ENCODE measurements around the gene BSCL2.
"Not testable (repeated sequence)": the region's sequence is repeated elsewhere in the genome, so short reads cannot be mapped to it uniquely, and the experiment has no call there.

The BSCL2 gene

GRCh38 chr11:62705413-62705812 is 1.8 kb downstream of the BSCL2 start:
- Histone ChIP-seq H3K4me2 (ENCODE audit: low read depth, low read length) (peak overlapping the region; percentile 93), H3K4me3 (ENCODE audit: low read length) (peak overlapping the region; percentile 83), H3K4me1 (ENCODE audit: low read length) (peaks cover 31% of the 10 kb centered on the region), H2AFZ (ENCODE audit: low read length) (peak overlapping the region; percentile 74), H3F3A (ENCODE audit: insufficient read depth, low read length) (peaks cover 31% of the 10 kb centered on the region), H3K9me3 (replicated peaks; ENCODE audit: insufficient read depth, low read length) (no peaks in the 10 kb centered on the region), H3K9ac (ENCODE audit: low read length) (peak overlapping the region; percentile 71), H3K79me2 (ENCODE audit: low read length) (peaks cover 19% of the 10 kb centered on the region), H3K36me3 (replicated peaks; ENCODE audit: insufficient read depth, low read length) (no peaks in the 10 kb centered on the region), H4K20me1 (ENCODE audit: insufficient read depth, low read length) (no peaks in the 10 kb centered on the region), H3K27me3 (replicated peaks; ENCODE audit: insufficient read depth, low read length) (no peaks in the 10 kb centered on the region), H3K9me2 (replicated peaks; ENCODE audit: insufficient read depth, low read length) (no peaks in the 10 kb centered on the region), H3K27ac (ENCODE audit: low read length) (peak overlapping the region; percentile 73)
- no peak for DNase-seq
- TF ChIP-seq, protein P1, sequence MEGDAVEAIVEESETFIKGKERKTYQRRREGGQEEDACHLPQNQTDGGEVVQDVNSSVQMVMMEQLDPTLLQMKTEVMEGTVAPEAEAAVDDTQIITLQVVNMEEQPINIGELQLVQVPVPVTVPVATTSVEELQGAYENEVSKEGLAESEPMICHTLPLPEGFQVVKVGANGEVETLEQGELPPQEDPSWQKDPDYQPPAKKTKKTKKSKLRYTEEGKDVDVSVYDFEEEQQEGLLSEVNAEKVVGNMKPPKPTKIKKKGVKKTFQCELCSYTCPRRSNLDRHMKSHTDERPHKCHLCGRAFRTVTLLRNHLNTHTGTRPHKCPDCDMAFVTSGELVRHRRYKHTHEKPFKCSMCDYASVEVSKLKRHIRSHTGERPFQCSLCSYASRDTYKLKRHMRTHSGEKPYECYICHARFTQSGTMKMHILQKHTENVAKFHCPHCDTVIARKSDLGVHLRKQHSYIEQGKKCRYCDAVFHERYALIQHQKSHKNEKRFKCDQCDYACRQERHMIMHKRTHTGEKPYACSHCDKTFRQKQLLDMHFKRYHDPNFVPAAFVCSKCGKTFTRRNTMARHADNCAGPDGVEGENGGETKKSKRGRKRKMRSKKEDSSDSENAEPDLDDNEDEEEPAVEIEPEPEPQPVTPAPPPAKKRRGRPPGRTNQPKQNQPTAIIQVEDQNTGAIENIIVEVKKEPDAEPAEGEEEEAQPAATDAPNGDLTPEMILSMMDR (IDR thresholded peaks at IDR 0.05; ENCODE audit: low read length) = no peak
- TF ChIP-seq EZH2 (optimal IDR thresholded peaks at IDR 0.05; ENCODE audit: low read depth, low read length) (no peak), EZH2phosphoT487 (IDR thresholded peaks at IDR 0.05; ENCODE audit: low read length) (no peak)

GRCh38 chr11:62703921-62704320 is 3.3 kb downstream of the BSCL2 start:
- H3K9ac ChIP-seq (ENCODE audit: low read length); H4K20me1 ChIP-seq (ENCODE audit: insufficient read depth, low read length); H3K36me3 ChIP-seq (replicated peaks; ENCODE audit: insufficient read depth, low read length); H3K4me2 ChIP-seq (ENCODE audit: low read depth, low read length); H3K9me2 ChIP-seq (replicated peaks; ENCODE audit: insufficient read depth, low read length); H3K9me3 ChIP-seq (replicated peaks; ENCODE audit: insufficient read depth, low read length); H3K4me3 ChIP-seq (ENCODE audit: low read length); DNase-seq; H3K27me3 ChIP-seq (replicated peaks; ENCODE audit: insufficient read depth, low read length); H2AFZ ChIP-seq (ENCODE audit: low read length); H3K27ac ChIP-seq (ENCODE audit: low read length): not testable (repeated sequence)
- H3K4me1 ChIP-seq (ENCODE audit: low read length) = peaks cover 24% of the 10 kb centered on the region
- peaks cover 19% of the 10 kb centered on the region for H3K79me2 ChIP-seq (ENCODE audit: low read length)
- peaks cover 18% of the 10 kb centered on the region for H3F3A ChIP-seq (ENCODE audit: insufficient read depth, low read length)

DNA sequence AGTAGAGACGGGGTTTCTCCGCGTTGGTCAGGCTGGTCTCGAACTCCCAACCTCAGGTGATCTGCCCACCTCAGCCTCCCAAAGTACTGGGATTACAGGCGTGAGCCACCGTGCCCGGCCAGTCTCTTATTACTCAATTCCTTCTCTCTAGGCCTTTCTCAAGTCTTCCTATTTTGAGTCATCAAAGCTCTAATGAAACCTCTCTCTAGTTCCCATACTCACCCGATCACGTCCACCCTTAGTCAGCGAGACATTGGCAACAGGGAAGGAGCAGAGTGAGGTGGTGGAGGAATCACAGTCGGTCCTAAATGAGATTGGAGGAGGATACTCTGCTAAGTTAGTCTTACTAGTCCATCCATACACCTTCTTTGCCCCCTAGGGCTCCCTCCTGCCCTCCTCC is 5.0 kb downstream of the BSCL2 start:
- Histone ChIP-seq H3K36me3 (replicated peaks; ENCODE audit: insufficient read depth, low read length) (no peaks in the 10 kb centered on the region), H3K4me3 (ENCODE audit: low read length) (no peak overlapping the region), H3K79me2 (ENCODE audit: low read length) (peaks cover 12% of the 10 kb centered on the region), H3K27me3 (replicated peaks; ENCODE audit: insufficient read depth, low read length) (no peaks in the 10 kb centered on the region), H3K9ac (ENCODE audit: low read length) (no peak overlapping the region), H4K20me1 (ENCODE audit: insufficient read depth, low read length) (no peaks in the 10 kb centered on the region), H3K9me2 (replicated peaks; ENCODE audit: insufficient read depth, low read length) (no peaks in the 10 kb centered on the region), H3F3A (ENCODE audit: insufficient read depth, low read length) (peaks cover 17% of the 10 kb centered on the region), H3K4me1 (ENCODE audit: low read length) (peaks cover 13% of the 10 kb centered on the region), H3K4me2 (ENCODE audit: low read depth, low read length) (no peak overlapping the region), H3K27ac (ENCODE audit: low read length) (no peak overlapping the region), H2AFZ (ENCODE audit: low read length) (no peak overlapping the region), H3K9me3 (replicated peaks; ENCODE audit: insufficient read depth, low read length) (no peaks in the 10 kb centered on the region)
- no peak for DNase-seq
- no peak for TF ChIP-seq EZH2 (optimal IDR thresholded peaks at IDR 0.05; ENCODE audit: low read depth, low read length)
- TF ChIP-seq, protein P1 (IDR thresholded peaks at IDR 0.05; ENCODE audit: low read length) = no peak
- no peak for TF ChIP-seq EZH2phosphoT487 (IDR thresholded peaks at IDR 0.05; ENCODE audit: low read length)

DNA sequence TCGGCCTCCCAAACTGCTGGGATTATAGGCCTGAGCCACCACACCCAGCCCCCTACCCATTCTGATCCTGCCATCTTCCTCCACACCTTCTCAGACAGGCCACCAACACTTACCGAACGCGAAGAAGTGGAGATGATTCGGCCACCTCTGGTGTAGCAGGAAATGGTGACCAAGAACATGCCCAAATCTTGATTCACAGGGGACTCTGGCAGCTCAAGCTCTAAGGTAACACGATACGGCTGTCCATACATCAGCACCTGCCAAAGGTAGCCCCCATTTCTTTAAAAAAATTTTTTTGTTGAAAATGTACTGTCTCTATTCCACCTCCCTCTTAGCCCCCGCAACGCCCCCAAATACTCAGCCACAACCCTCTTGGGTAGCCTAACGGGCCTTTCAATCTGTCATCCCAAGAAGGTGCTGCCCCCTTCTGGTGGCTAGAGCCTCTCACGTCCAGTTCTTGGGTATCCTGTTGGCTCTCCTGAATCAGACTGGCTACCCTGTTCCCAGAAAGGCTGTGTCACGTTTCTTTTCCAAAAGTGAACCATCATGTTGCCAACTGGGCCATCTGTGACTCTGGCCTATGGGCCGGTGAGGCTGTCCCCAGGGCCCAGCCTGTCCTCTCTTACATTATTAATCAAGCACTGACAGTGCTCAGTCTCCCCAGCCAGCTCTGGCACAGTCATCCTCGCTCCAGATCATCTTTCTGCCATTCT is 12.6 kb downstream of the BSCL2 start:
- H3K79me2 ChIP-seq (ENCODE audit: low read length) = no peaks in the 10 kb centered on the region
- no peak overlapping the region for H3K27ac ChIP-seq (ENCODE audit: low read length)
- no peaks in the 10 kb centered on the region for H4K20me1 ChIP-seq (ENCODE audit: insufficient read depth, low read length)
- no peaks in the 10 kb centered on the region for H3K9me3 ChIP-seq (replicated peaks; ENCODE audit: insufficient read depth, low read length)
- no peaks in the 10 kb centered on the region for H3F3A ChIP-seq (ENCODE audit: insufficient read depth, low read length)
- no peaks in the 10 kb centered on the region for H3K27me3 ChIP-seq (replicated peaks; ENCODE audit: insufficient read depth, low read length)
- no peaks in the 10 kb centered on the region for H3K9me2 ChIP-seq (replicated peaks; ENCODE audit: insufficient read depth, low read length)
- H3K4me1 ChIP-seq (ENCODE audit: low read length) = no peaks in the 10 kb centered on the region
- no peak overlapping the region for H3K4me3 ChIP-seq (ENCODE audit: low read length)
- TF ChIP-seq, protein P1 (IDR thresholded peaks at IDR 0.05; ENCODE audit: low read length) = peak; percentile 83
- TF ChIP-seq EZH2 (optimal IDR thresholded peaks at IDR 0.05; ENCODE audit: low read depth, low read length) (no peak), EZH2phosphoT487 (IDR thresholded peaks at IDR 0.05; ENCODE audit: low read length) (no peak)
- H3K4me2 ChIP-seq (ENCODE audit: low read depth, low read length) = no peak overlapping the region
- no peak overlapping the region for H2AFZ ChIP-seq (ENCODE audit: low read length)
- peak; percentile 70 for DNase-seq
- no peak overlapping the region for H3K9ac ChIP-seq (ENCODE audit: low read length)
- no peaks in the 10 kb centered on the region for H3K36me3 ChIP-seq (replicated peaks; ENCODE audit: insufficient read depth, low read length)

- not testable (repeated sequence) for H3K4me1 ChIP-seq (ENCODE audit: low read length); H3K36me3 ChIP-seq (replicated peaks; ENCODE audit: insufficient read depth, low read length)
Observed at GRCh38 chr11:62693624-62694023, 13.6 kb downstream of the BSCL2 start.

More at GRCh38 chr11:62693624-62694023, 13.6 kb downstream of the BSCL2 start:
- not testable (repeated sequence) for H3K27me3 ChIP-seq (replicated peaks; ENCODE audit: insufficient read depth, low read length); H4K20me1 ChIP-seq (ENCODE audit: insufficient read depth, low read length); H3K4me2 ChIP-seq (ENCODE audit: low read depth, low read length); H3K27ac ChIP-seq (ENCODE audit: low read length); H3K9me2 ChIP-seq (replicated peaks; ENCODE audit: insufficient read depth, low read length); H3K79me2 ChIP-seq (ENCODE audit: low read length); H2AFZ ChIP-seq (ENCODE audit: low read length); DNase-seq; H3K9me3 ChIP-seq (replicated peaks; ENCODE audit: insufficient read depth, low read length); H3K4me3 ChIP-seq (ENCODE audit: low read length); H3K9ac ChIP-seq (ENCODE audit: low read length); H3F3A ChIP-seq (ENCODE audit: insufficient read depth, low read length)

Data from MM.1S (cell line).